Measurements from ENCODE around the gene AGAP1. TPM values are rescaled to one million over a fixed set of nuclear protein-coding genes. Genes with fewer than 3 reads are reported as not detected.

Gene AGAP1
- total RNA-seq, 2 donors from 2014 or later = 32.8 to 34.7 TPM

GRCh38 chr2:235639885-235640284 is 146.0 kb downstream of the AGAP1 start:
- Mint-ChIP-seq H3K4me3 (no peak overlapping the region), H3K27ac (no peak overlapping the region), H3K27me3 (ENCODE audit: insufficient read depth) (no peaks in the 10 kb centered on the region), H3K9me3 (no peaks in the 10 kb centered on the region), H3K36me3 (ENCODE audit: low read depth) (no peaks in the 10 kb centered on the region), H3K4me1 (peaks cover 40% of the 10 kb centered on the region)
- no peaks in the 10 kb centered on the region for H3K36me3 ChIP-seq (ENCODE audit: control insufficient read depth, insufficient read depth, low read length)
- peaks cover 6% of the 10 kb centered on the region for H3K4me1 ChIP-seq (ENCODE audit: control insufficient read depth, insufficient read depth, low read length)
- no peak overlapping the region for H3K9ac ChIP-seq (ENCODE audit: extremely low read depth, low read length, poor library complexity, severe bottlenecking)
- DNase-seq = no peak
- WGBS, 2 experiments (ENCODE audit: insufficient coverage in 1 of 2, insufficient read length in 1 of 2) = 98 to 100% methylated on average over 2 of the region's 2 CpGs
- TF ChIP-seq CTCF (conservative IDR thresholded peaks at IDR 0.05) = no peak
- no peak overlapping the region for H3K4me3 ChIP-seq (ENCODE audit: low read length)
- H3K9me3 ChIP-seq (ENCODE audit: control insufficient read depth, low read length) = no peaks in the 10 kb centered on the region
- H3K27me3 ChIP-seq (ENCODE audit: control insufficient read depth, insufficient read depth, low read length, poor library complexity, severe bottlenecking) = no peaks in the 10 kb centered on the region
- no peak overlapping the region for H3K27ac ChIP-seq (ENCODE audit: low read depth, low read length)

GRCh38 chr2:235640377-235640776 is 146.5 kb downstream of the AGAP1 start:
- no peaks in the 10 kb centered on the region for H3K36me3 Mint-ChIP-seq (ENCODE audit: low read depth)
- H3K27me3 Mint-ChIP-seq (ENCODE audit: insufficient read depth) = no peaks in the 10 kb centered on the region
- no peaks in the 10 kb centered on the region for H3K9me3 Mint-ChIP-seq
- H3K27ac ChIP-seq (ENCODE audit: low read depth, low read length) = no peak overlapping the region
- peaks cover 40% of the 10 kb centered on the region for H3K4me1 Mint-ChIP-seq
- no peaks in the 10 kb centered on the region for H3K27me3 ChIP-seq (ENCODE audit: control insufficient read depth, insufficient read depth, low read length, poor library complexity, severe bottlenecking)
- H3K4me3 ChIP-seq (ENCODE audit: low read length) = no peak overlapping the region
- H3K4me3 Mint-ChIP-seq = no peak overlapping the region
- no peak overlapping the region for H3K9ac ChIP-seq (ENCODE audit: extremely low read depth, low read length, poor library complexity, severe bottlenecking)
- WGBS, 2 experiments (ENCODE audit: insufficient coverage in 1 of 2, insufficient read length in 1 of 2) = 58 to 72% methylated on average over 2 of the region's 2 CpGs
- no peaks in the 10 kb centered on the region for H3K36me3 ChIP-seq (ENCODE audit: control insufficient read depth, insufficient read depth, low read length)
- DNase-seq = no peak
- H3K4me1 ChIP-seq (ENCODE audit: control insufficient read depth, insufficient read depth, low read length) = peaks cover 6% of the 10 kb centered on the region
- no peaks in the 10 kb centered on the region for H3K9me3 ChIP-seq (ENCODE audit: control insufficient read depth, low read length)
- no peak for TF ChIP-seq CTCF (conservative IDR thresholded peaks at IDR 0.05)
- no peak overlapping the region for H3K27ac Mint-ChIP-seq

- Histone ChIP-seq H3K9ac (ENCODE audit: extremely low read depth, low read length, poor library complexity, severe bottlenecking) (no peak overlapping the region), H3K4me3 (ENCODE audit: low read length) (no peak overlapping the region), H3K9me3 (ENCODE audit: control insufficient read depth, low read length) (no peaks in the 10 kb centered on the region), H3K36me3 (ENCODE audit: control insufficient read depth, insufficient read depth, low read length) (no peaks in the 10 kb centered on the region), H3K4me1 (ENCODE audit: control insufficient read depth, insufficient read depth, low read length) (peaks cover 6% of the 10 kb centered on the region), H3K27me3 (ENCODE audit: control insufficient read depth, insufficient read depth, low read length, poor library complexity, severe bottlenecking) (no peaks in the 10 kb centered on the region), H3K27ac (ENCODE audit: low read depth, low read length) (no peak overlapping the region)
- H3K4me1 Mint-ChIP-seq = peaks cover 40% of the 10 kb centered on the region
- no peak overlapping the region for H3K27ac Mint-ChIP-seq
- no peak for TF ChIP-seq CTCF (conservative IDR thresholded peaks at IDR 0.05)
- no peaks in the 10 kb centered on the region for H3K9me3 Mint-ChIP-seq
- 45 to 78% methylated on average over 3 to 9 of the region's 11 CpGs for WGBS, 2 experiments (ENCODE audit: insufficient coverage in 1 of 2, insufficient read length in 1 of 2)
- H3K27me3 Mint-ChIP-seq (ENCODE audit: insufficient read depth) = no peaks in the 10 kb centered on the region
- no peak overlapping the region for H3K4me3 Mint-ChIP-seq
- no peaks in the 10 kb centered on the region for H3K36me3 Mint-ChIP-seq (ENCODE audit: low read depth)
- no peak for DNase-seq
Observed at GRCh38 chr2:235640926-235641723, 147.3 kb downstream of the AGAP1 start.

Data from endodermal cell (in vitro differentiated cells).